ENCODE measurements around the gene PAM.

PAM gene

GRCh38 chr5:102931085-102931725 is 176.1 kb downstream of the PAM start:
- DNase-seq = no peak
- no peak overlapping the region for H2BK12ac ChIP-seq (ENCODE audit: low read length in 2 of 2)
- no peak overlapping the region for H3K27ac ChIP-seq (ENCODE audit: low read length, poor library complexity, severe bottlenecking)
- no peak overlapping the region for H2AFZ ChIP-seq (ENCODE audit: low read depth, low read length)
- WGBS = 93% methylated on average over 5 of the region's 6 CpGs
- H3K14ac ChIP-seq (ENCODE audit: low read length in 2 of 2) = no peak overlapping the region
- no peak overlapping the region for H3K4me2 ChIP-seq (ENCODE audit: low read length, poor library complexity, severe bottlenecking)
- H3K4me3 ChIP-seq (ENCODE audit: insufficient read depth in 1 of 2, low read depth in 1 of 2, low read length in 2 of 2) = no peak overlapping the region
- H3K18ac ChIP-seq (ENCODE audit: low read depth in 1 of 2, low read length in 2 of 2) = no peak overlapping the region
- no peaks in the 10 kb centered on the region for H3K4me1 ChIP-seq (ENCODE audit: control insufficient read depth, insufficient read depth, low read depth, low read length)
- peaks cover 3 to 96% of the 10 kb centered on the region in 2 experiments for H3K36me3 ChIP-seq (ENCODE audit: control insufficient read depth in 1 of 2, insufficient read depth in 2 of 2, low read depth in 1 of 2, low read length in 2 of 2)
- no peak overlapping the region for H3K4ac ChIP-seq (ENCODE audit: low read depth in 1 of 2, low read length in 2 of 2)
- H3K79me1 ChIP-seq (replicated peaks; ENCODE audit: low read length, poor library complexity, severe bottlenecking) = peaks cover 10% of the 10 kb centered on the region
- no peaks in the 10 kb centered on the region for H3K27me3 ChIP-seq (ENCODE audit: control insufficient read depth in 1 of 2, insufficient read depth in 1 of 2, low read length in 2 of 2)
- H2BK120ac ChIP-seq (ENCODE audit: low read depth, low read length) = no peak overlapping the region
- H2BK15ac ChIP-seq (ENCODE audit: low read depth, poor library complexity, severe bottlenecking) = no peak overlapping the region
- no peak overlapping the region for H3K23ac ChIP-seq (ENCODE audit: low read length in 2 of 2)
- no peak overlapping the region for H3K9ac ChIP-seq (ENCODE audit: low read length)
- H2BK5ac ChIP-seq (ENCODE audit: low read depth, low read length, poor library complexity, severe bottlenecking) = no peak overlapping the region
- no peak overlapping the region for H4K91ac ChIP-seq (ENCODE audit: low read length)
- H2AK5ac ChIP-seq (ENCODE audit: low read length, severe bottlenecking) = no peak overlapping the region
- no peaks in the 10 kb centered on the region for H3K9me3 ChIP-seq (ENCODE audit: control insufficient read depth, low read length)
- H4K8ac ChIP-seq (ENCODE audit: low read length) = no peak overlapping the region

- Histone ChIP-seq H3K14ac (ENCODE audit: low read length in 2 of 2) (no peak overlapping the region), H4K8ac (ENCODE audit: low read length) (no peak overlapping the region), H3K18ac (ENCODE audit: low read depth in 1 of 2, low read length in 2 of 2) (no peak overlapping the region), H3K4me2 (ENCODE audit: low read length, poor library complexity, severe bottlenecking) (no peak overlapping the region), H3K27me3 (ENCODE audit: control insufficient read depth in 1 of 2, insufficient read depth in 1 of 2, low read length in 2 of 2) (no peaks in the 10 kb centered on the region), H2AFZ (ENCODE audit: low read depth, low read length) (no peak overlapping the region), H4K91ac (ENCODE audit: low read length) (no peak overlapping the region), H2BK5ac (ENCODE audit: low read depth, low read length, poor library complexity, severe bottlenecking) (no peak overlapping the region), H3K4ac (ENCODE audit: low read depth in 1 of 2, low read length in 2 of 2) (no peak overlapping the region), H3K4me1 (ENCODE audit: control insufficient read depth, insufficient read depth, low read depth, low read length) (no peaks in the 10 kb centered on the region), H3K36me3 (ENCODE audit: control insufficient read depth in 1 of 2, insufficient read depth in 2 of 2, low read depth in 1 of 2, low read length in 2 of 2) (peaks cover 0 to 90% of the 10 kb centered on the region in 2 experiments), H2BK120ac (ENCODE audit: low read depth, low read length) (no peak overlapping the region), H2BK12ac (ENCODE audit: low read length in 2 of 2) (no peak overlapping the region), H3K79me1 (replicated peaks; ENCODE audit: low read length, poor library complexity, severe bottlenecking) (peaks cover 7% of the 10 kb centered on the region), H2BK15ac (ENCODE audit: low read depth, poor library complexity, severe bottlenecking) (no peak overlapping the region), H3K9ac (ENCODE audit: low read length) (no peak overlapping the region), H3K4me3 (ENCODE audit: insufficient read depth in 1 of 2, low read depth in 1 of 2, low read length in 2 of 2) (no peak overlapping the region), H3K9me3 (ENCODE audit: control insufficient read depth, low read length) (no peaks in the 10 kb centered on the region), H3K27ac (ENCODE audit: low read length, poor library complexity, severe bottlenecking) (no peak overlapping the region), H2AK5ac (ENCODE audit: low read length, severe bottlenecking) (no peak overlapping the region), H3K23ac (ENCODE audit: low read length in 2 of 2) (no peak overlapping the region)
- WGBS = 98% methylated on average over 3 of the region's 6 CpGs
- no peak for DNase-seq
These were observed 177.7 kb downstream of the PAM start for GRCh38 chr5:102932781-102933180.

GRCh38 chr5:102933316-102933715 is 178.2 kb downstream of the PAM start:
- Histone ChIP-seq H2AK5ac (ENCODE audit: low read length, severe bottlenecking) (no peak overlapping the region), H3K4me3 (ENCODE audit: insufficient read depth in 1 of 2, low read depth in 1 of 2, low read length in 2 of 2) (no peak overlapping the region), H3K4me2 (ENCODE audit: low read length, poor library complexity, severe bottlenecking) (no peak overlapping the region), H3K36me3 (ENCODE audit: control insufficient read depth in 1 of 2, insufficient read depth in 2 of 2, low read depth in 1 of 2, low read length in 2 of 2) (peaks cover 0 to 88% of the 10 kb centered on the region in 2 experiments), H2BK5ac (ENCODE audit: low read depth, low read length, poor library complexity, severe bottlenecking) (no peak overlapping the region), H2AFZ (ENCODE audit: low read depth, low read length) (no peak overlapping the region), H2BK120ac (ENCODE audit: low read depth, low read length) (no peak overlapping the region), H3K23ac (ENCODE audit: low read length in 2 of 2) (no peak overlapping the region), H3K18ac (ENCODE audit: low read depth in 1 of 2, low read length in 2 of 2) (no peak overlapping the region), H4K8ac (ENCODE audit: low read length) (no peak overlapping the region), H3K79me1 (replicated peaks; ENCODE audit: low read length, poor library complexity, severe bottlenecking) (peaks cover 7% of the 10 kb centered on the region), H3K4me1 (ENCODE audit: control insufficient read depth, insufficient read depth, low read depth, low read length) (no peaks in the 10 kb centered on the region), H3K14ac (ENCODE audit: low read length in 2 of 2) (no peak overlapping the region), H3K27ac (ENCODE audit: low read length, poor library complexity, severe bottlenecking) (no peak overlapping the region), H2BK12ac (ENCODE audit: low read length in 2 of 2) (no peak overlapping the region), H3K9me3 (ENCODE audit: control insufficient read depth, low read length) (no peaks in the 10 kb centered on the region), H4K91ac (ENCODE audit: low read length) (no peak overlapping the region), H2BK15ac (ENCODE audit: low read depth, poor library complexity, severe bottlenecking) (no peak overlapping the region), H3K9ac (ENCODE audit: low read length) (no peak overlapping the region), H3K27me3 (ENCODE audit: control insufficient read depth in 1 of 2, insufficient read depth in 1 of 2, low read length in 2 of 2) (no peaks in the 10 kb centered on the region), H3K4ac (ENCODE audit: low read depth in 1 of 2, low read length in 2 of 2) (no peak overlapping the region)
- 100% methylated on average over 1 of the region's 1 CpG for WGBS
- DNase-seq = no peak

- no peak overlapping the region for H2BK15ac ChIP-seq (ENCODE audit: low read depth, poor library complexity, severe bottlenecking)
- no peak for DNase-seq
- no peak overlapping the region for H2BK12ac ChIP-seq (ENCODE audit: low read length in 2 of 2)
- H2BK120ac ChIP-seq (ENCODE audit: low read depth, low read length) = no peak overlapping the region
- H3K18ac ChIP-seq (ENCODE audit: low read depth in 1 of 2, low read length in 2 of 2) = no peak overlapping the region
- H2AFZ ChIP-seq (ENCODE audit: low read depth, low read length) = no peak overlapping the region
- H3K79me1 ChIP-seq (replicated peaks; ENCODE audit: low read length, poor library complexity, severe bottlenecking) = peaks cover 7% of the 10 kb centered on the region
- 94% methylated on average over 5 of the region's 6 CpGs for WGBS
- H3K4ac ChIP-seq (ENCODE audit: low read depth in 1 of 2, low read length in 2 of 2) = no peak overlapping the region
- H2AK5ac ChIP-seq (ENCODE audit: low read length, severe bottlenecking) = no peak overlapping the region
- no peak overlapping the region for H2BK5ac ChIP-seq (ENCODE audit: low read depth, low read length, poor library complexity, severe bottlenecking)
- no peak overlapping the region for H3K14ac ChIP-seq (ENCODE audit: low read length in 2 of 2)
- no peaks in the 10 kb centered on the region for H3K4me1 ChIP-seq (ENCODE audit: control insufficient read depth, insufficient read depth, low read depth, low read length)
- H4K8ac ChIP-seq (ENCODE audit: low read length) = no peak overlapping the region
- no peak overlapping the region for H4K91ac ChIP-seq (ENCODE audit: low read length)
- H3K36me3 ChIP-seq (ENCODE audit: control insufficient read depth in 1 of 2, insufficient read depth in 2 of 2, low read depth in 1 of 2, low read length in 2 of 2) = peaks cover 0 to 87% of the 10 kb centered on the region in 2 experiments
- H3K23ac ChIP-seq (ENCODE audit: low read length in 2 of 2) = no peak overlapping the region
- H3K4me2 ChIP-seq (ENCODE audit: low read length, poor library complexity, severe bottlenecking) = no peak overlapping the region
- no peaks in the 10 kb centered on the region for H3K27me3 ChIP-seq (ENCODE audit: control insufficient read depth in 1 of 2, insufficient read depth in 1 of 2, low read length in 2 of 2)
- no peaks in the 10 kb centered on the region for H3K9me3 ChIP-seq (ENCODE audit: control insufficient read depth, low read length)
- no peak overlapping the region for H3K9ac ChIP-seq (ENCODE audit: low read length)
- H3K27ac ChIP-seq (ENCODE audit: low read length, poor library complexity, severe bottlenecking) = no peak overlapping the region
- H3K4me3 ChIP-seq (ENCODE audit: insufficient read depth in 1 of 2, low read depth in 1 of 2, low read length in 2 of 2) = no peak overlapping the region
These were observed 178.8 kb downstream of the PAM start for GRCh38 chr5:102933721-102934459.
